Fibroblast of villous mesenchyme (primary cell): Measurements from ENCODE around the gene FRY. TPM values are rescaled to one million over a fixed set of nuclear protein-coding genes. Genes with fewer than 3 reads are reported as not detected.

Experiments
- DNase-seq: peaks from one replicate; pipeline ENCODE4 v3.0.0-alpha.2; 2010; ENCODE audit warnings: low read depth
- H3K4me3 ChIP-seq: 2 replicates; pipeline ENCODE4 v1.5.1; 2011; ENCODE audit warnings: low read depth, mild to moderate bottlenecking, low read length
- total RNA-seq: library from RNA; depleted of rRNA; stranded (reverse); fragments of >200 nt; gene quantifications from 2 replicates; pipeline ENCODE4 v1.2.3, GENCODE V29; 2012
- TF ChIP-seq, protein P1 (sequence below): IDR thresholded peaks from 2 replicates; pipeline ENCODE4 v1.5.1; 2012; ENCODE audit warnings: low read depth, mild to moderate bottlenecking, low read length; ENCODE audit not compliant: insufficient read depth

Gene FRY
- total RNA-seq, 1 donor, result 27.2 TPM

DNA sequence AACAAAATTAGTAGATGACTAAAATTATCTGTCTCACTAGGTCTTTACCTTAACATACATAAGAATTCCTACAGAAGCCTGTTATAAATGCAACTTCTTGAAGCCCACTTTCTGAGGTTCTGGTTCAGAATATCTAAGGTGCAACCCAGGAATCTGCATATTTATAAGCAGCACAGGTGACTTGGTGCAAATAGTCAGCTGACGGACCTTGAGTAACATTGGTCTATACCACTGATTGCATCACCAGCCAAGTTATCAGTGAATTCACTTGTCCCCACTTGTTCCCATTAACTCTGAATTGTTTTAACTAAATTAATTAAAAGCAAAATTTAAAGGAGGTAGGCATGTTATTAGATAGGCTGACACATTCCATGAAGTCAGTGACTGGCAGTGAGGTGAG is 109.9 kb downstream of the FRY start:
- DNase-seq, result no peak
- H3K4me3 ChIP-seq, result no peak overlapping the region
- TF ChIP-seq, protein P1, sequence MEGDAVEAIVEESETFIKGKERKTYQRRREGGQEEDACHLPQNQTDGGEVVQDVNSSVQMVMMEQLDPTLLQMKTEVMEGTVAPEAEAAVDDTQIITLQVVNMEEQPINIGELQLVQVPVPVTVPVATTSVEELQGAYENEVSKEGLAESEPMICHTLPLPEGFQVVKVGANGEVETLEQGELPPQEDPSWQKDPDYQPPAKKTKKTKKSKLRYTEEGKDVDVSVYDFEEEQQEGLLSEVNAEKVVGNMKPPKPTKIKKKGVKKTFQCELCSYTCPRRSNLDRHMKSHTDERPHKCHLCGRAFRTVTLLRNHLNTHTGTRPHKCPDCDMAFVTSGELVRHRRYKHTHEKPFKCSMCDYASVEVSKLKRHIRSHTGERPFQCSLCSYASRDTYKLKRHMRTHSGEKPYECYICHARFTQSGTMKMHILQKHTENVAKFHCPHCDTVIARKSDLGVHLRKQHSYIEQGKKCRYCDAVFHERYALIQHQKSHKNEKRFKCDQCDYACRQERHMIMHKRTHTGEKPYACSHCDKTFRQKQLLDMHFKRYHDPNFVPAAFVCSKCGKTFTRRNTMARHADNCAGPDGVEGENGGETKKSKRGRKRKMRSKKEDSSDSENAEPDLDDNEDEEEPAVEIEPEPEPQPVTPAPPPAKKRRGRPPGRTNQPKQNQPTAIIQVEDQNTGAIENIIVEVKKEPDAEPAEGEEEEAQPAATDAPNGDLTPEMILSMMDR, result no peak

DNA sequence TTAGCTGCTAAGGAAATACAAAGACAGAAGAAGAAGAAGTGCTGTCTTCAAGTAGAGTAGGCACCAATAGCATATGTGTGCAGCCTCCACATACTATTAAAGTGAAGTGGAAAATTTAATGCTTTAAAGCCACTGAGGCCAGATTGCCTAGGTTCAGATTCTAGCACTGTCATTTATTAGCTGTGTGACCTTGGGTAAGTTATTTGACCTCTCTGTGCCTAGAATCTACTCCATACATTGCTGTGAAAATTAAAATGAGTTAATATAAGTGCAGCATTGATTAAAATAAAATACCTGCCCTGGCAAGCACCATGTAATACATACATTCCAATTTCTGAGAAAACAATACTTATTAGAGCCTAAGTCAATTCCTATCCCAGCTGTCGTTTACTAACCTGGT is 110.5 kb downstream of the FRY start:
- TF ChIP-seq, protein P1, result no peak
- H3K4me3 ChIP-seq, result no peak overlapping the region
- no peak for DNase-seq

DNA sequence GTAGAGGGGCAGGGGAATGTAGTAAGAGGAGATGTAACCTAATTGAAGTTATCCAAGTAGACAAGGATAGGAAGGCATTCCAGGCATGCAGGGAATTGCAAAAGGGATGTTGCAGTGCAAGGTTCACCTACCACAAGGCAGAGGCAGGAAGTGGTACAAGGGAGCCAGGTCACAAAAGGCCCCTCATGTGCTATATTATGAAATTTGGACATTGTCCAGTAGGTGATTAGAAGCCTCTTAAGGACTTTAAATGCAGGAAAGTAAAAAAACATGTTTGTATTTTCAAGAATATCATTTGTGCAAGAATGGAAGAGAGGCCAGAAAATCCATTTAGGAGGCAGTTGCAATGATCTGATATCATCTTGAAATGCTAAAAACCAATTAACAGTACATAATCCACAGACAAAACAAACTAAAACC is 111.4 kb downstream of the FRY start:
- TF ChIP-seq, protein P1, result no peak
- DNase-seq, result peak; percentile 75
- H3K4me3 ChIP-seq, result no peak overlapping the region

DNA sequence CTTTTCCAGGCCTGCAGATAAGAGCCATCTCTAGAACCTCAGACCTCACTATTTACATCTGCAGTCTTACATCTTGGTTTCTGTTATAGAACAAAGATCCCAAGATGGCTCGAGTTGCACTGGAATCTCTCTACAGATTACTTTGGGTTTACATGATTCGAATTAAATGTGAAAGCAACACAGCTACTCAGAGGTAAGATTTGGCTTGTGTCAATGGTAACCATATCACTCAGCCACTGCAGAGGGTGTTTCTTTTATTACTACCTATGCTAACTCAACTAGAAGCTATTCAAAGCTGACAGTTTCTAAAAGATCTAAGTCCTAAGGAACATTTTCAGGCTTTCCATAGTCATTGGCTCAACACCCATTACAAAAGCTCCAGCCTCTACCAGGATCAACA is 115.6 kb downstream of the FRY start:
- TF ChIP-seq, protein P1, result no peak
- no peak for DNase-seq
- no peak overlapping the region for H3K4me3 ChIP-seq

DNA sequence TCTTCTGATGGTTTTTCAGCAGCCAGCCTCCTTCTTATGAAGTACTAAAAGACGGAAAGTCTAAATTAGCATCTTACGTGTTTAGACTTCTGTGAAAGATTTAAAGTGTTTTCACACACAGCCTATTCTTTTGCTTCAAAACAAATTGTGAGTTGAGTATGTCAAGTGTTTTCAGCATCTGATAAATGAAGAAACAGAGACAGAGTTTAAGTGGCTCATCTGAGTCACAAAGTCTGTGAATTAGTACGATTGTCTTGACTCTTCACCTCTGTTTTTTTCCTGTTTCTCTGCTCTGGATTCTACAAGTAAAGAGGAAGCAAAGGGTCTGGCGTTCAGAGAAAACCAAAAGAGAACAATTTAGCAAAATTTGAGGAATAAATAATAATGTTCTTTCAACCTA is 116.4 kb downstream of the FRY start:
- DNase-seq, result peak; percentile 72
- H3K4me3 ChIP-seq, result no peak overlapping the region
- TF ChIP-seq, protein P1, result no peak

DNA sequence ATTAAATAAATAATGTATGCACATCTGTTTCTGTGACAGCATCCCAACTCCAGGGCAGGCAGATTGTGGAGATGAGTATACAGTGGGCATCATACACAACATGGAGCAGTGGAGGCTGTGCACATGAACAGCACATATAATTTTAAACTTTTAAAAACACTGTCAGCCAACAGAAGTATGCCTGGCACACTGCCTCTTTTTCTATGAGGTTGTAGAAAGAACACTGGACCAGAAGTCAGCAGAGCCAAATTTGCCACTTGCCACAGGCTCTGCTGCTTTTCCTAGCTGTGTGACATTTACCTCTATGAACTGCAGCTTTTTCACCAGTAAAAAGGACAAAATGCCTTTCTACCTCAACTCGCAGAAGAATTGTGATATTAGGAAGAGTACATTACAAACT is 118.7 kb downstream of the FRY start:
- DNase-seq, result no peak
- TF ChIP-seq, protein P1, result no peak
- no peak overlapping the region for H3K4me3 ChIP-seq

DNA sequence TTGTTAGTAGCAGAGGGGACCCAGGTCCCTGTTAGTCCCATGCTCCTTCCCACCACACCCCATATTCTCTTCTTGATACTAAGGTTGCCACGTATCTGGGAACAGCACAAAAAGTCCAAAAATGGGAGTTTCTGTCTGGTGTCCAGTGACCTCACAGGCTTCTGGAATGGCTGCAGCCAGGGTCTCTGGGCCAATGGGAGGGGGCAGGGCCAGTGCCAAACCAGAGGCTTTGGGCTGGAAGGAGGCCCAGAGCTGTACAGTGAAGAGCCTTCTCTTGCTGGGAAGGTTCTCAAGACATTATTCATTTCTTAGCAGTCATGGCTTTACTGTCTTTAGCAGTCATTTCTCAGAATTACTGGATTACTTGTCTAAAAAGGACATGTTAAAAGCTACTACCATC is 119.2 kb downstream of the FRY start:
- TF ChIP-seq, protein P1, result no peak
- H3K4me3 ChIP-seq, result no peak overlapping the region
- peak; percentile 53 for DNase-seq
